SK-N-MC (cell line): ENCODE results near the gene RHOU.
A peak's percentile ranks its signal among the peaks of the same experiment; 100 is the strongest.

Source experiments
- DNase-seq: peaks from one replicate; pipeline ENCODE4 v3.0.0-alpha.2; 2011; ENCODE audit warnings: low read depth, low spot score
- H3K27ac ChIP-seq: fragments of 200-600 bp; sonication (generic); 2 replicates; pipeline ENCODE4 v1.5.1; 2016; ENCODE audit warnings: mixed run types
- H3K36me3 ChIP-seq: fragments of 200-600 bp; sonication (generic); 2 replicates; pipeline ENCODE4 v1.6.1; 2017; ENCODE audit warnings: antibody characterized with exemption, low read length, mixed read lengths; ENCODE audit not compliant: insufficient read depth
- H3K4me3 ChIP-seq: fragments of 200-600 bp; sonication (generic); 2 replicates; pipeline ENCODE4 v1.5.1; 2016
- H3K9ac ChIP-seq: fragments of 200-600 bp; sonication (generic); 2 replicates; pipeline ENCODE4 v1.8.0; 2017; ENCODE audit warnings: mixed run types, mixed read lengths; ENCODE audit not compliant: insufficient read length
- H3K9me3 ChIP-seq: fragments of 200-600 bp; sonication (generic); 2 replicates; pipeline ENCODE4 v1.6.1; 2017; ENCODE audit warnings: low read depth, mild to moderate bottlenecking, antibody characterized with exemption, low read length, moderate library complexity, mixed read lengths
- EZH2 ChIP-seq: fragments of 200-600 bp; sonication (generic); IDR thresholded peaks from one replicate; pipeline ENCODE4 v1.6.1; 2017; ENCODE audit warnings: antibody characterized with exemption
- FOXP2 ChIP-seq: optimal IDR thresholded peaks from 2 replicates; pipeline ENCODE3; 2011; ENCODE audit warnings: mild to moderate bottlenecking, moderate library complexity; ENCODE audit not compliant: insufficient read depth; ENCODE audit errors: extremely low read length, control extremely low read depth
- POLR2AphosphoS5 ChIP-seq: IDR thresholded peaks from 2 replicates; pipeline ENCODE4 v1.6.1; 2012; ENCODE audit warnings: mild to moderate bottlenecking, low read depth, low read length, borderline replicate concordance

RHOU gene

DNA sequence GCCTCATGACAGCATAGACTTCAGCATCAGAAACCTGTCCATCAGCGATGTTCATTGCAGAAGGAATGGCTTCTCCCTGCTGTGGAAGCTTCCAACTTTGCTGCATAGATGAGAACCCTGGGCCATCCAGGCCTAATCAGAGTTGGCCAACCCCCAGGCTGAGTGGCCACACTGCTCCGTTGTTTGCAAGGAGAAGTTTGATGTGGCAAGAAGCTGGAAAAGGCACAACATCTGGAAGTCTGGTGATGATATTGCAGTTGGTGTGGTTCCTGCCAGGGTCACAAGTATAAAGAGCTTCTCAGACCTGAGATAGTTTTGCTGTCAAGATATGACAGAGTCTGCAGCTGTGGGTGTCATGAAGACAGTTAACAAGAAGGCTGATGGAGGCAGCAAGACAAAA lies 41.2 kb downstream of the RHOU start:
- Histone ChIP-seq H3K36me3 (no peaks in the 10 kb centered on the region), H3K9ac (no peak overlapping the region), H3K9me3 (no peaks in the 10 kb centered on the region), H3K27ac (no peak overlapping the region), H3K4me3 (no peak overlapping the region)
- TF ChIP-seq EZH2 (no peak), POLR2AphosphoS5 (no peak), FOXP2 (no peak)
- DNase-seq = no peak

DNA sequence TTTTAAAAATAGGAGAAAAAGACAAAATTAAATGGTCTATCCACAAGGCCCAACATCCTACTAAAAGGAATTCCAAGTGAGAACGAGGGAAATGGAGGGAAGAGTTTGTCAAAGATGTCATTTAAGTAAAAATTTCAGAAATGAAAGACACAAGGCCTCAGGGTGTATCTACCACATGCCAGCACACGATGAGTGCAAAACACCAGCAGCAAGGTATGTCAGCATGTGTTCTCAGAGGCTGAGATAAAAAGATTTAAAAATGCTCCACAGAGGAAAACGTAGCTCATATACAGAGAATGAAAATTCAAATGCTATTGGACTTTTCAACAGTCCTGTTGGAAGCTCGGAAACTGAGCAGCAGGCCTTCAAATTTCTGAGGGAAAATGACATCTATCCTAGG lies 42.0 kb downstream of the RHOU start:
- H3K4me3 ChIP-seq = no peak overlapping the region
- H3K27ac ChIP-seq = no peak overlapping the region
- no peak for TF ChIP-seq FOXP2
- TF ChIP-seq EZH2 = no peak
- TF ChIP-seq POLR2AphosphoS5 = no peak
- no peak for DNase-seq
- H3K36me3 ChIP-seq = no peaks in the 10 kb centered on the region
- no peak overlapping the region for H3K9ac ChIP-seq
- no peaks in the 10 kb centered on the region for H3K9me3 ChIP-seq

DNA sequence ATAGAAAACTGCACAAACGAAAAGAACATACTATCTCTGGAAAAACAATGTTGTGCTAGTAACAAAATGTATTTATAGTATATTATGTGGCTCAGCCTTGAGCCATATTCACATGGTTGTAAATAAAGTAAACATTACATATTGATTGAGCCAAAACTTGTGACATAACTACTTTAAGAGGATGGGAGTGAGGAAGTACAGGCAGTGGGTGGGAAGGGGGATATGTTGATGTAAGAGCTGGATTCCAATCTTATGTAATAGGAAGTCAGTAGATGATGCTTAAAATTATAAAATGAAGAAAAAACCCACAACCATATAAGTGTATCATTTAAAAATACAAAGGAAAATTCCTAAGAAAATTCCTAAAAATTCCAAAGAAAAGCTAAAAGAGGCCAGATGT lies 42.7 kb downstream of the RHOU start:
- Histone ChIP-seq H3K9me3 (no peaks in the 10 kb centered on the region), H3K4me3 (no peak overlapping the region), H3K27ac (no peak overlapping the region), H3K9ac (no peak overlapping the region), H3K36me3 (no peaks in the 10 kb centered on the region)
- TF ChIP-seq POLR2AphosphoS5 = no peak
- TF ChIP-seq FOXP2 = no peak
- TF ChIP-seq EZH2 = no peak
- no peak for DNase-seq

DNA sequence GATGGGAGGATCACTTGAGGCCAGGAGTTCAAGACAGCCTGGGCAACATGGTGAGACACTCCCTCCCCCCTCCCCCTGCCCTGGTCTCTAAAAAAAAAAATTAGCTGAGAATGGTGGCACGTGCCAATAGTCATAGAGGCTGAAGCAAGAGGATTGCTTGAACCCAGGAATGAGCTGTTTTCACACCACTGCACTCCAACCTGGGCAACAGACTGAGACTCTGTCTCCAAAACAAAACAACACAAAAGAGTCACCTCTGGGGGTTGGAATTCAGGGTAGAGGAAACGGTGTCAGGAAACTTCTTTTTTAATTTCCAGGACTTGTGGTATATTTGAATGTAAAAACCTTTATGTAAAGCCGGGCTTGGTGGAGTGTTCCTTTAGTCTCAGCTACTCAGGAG lies 43.2 kb downstream of the RHOU start:
- H3K4me3 ChIP-seq = no peak overlapping the region
- no peaks in the 10 kb centered on the region for H3K9me3 ChIP-seq
- DNase-seq = no peak
- TF ChIP-seq EZH2 = no peak
- no peak for TF ChIP-seq FOXP2
- TF ChIP-seq POLR2AphosphoS5 = no peak
- H3K9ac ChIP-seq = no peak overlapping the region
- H3K36me3 ChIP-seq = no peaks in the 10 kb centered on the region
- H3K27ac ChIP-seq = no peak overlapping the region

DNA sequence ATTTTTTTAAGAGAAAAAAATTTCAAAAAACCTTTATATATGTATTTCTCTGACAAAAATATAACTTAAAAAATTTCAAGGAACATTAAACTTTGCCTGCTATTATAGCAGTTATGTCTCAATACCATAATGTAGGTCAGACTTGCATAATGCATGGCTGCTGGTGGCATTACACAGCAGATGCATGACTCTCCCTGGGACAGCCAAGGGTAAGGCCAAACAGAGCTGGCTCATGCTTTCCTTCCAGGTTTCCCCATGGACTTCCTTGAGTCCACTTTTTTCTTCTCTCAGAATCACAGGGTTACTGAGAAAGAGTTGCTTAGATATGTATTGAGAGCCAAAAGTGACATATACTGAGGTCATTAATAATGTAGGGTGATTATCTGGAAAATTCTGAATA lies 43.7 kb downstream of the RHOU start:
- no peaks in the 10 kb centered on the region for H3K36me3 ChIP-seq
- no peak for DNase-seq
- H3K9me3 ChIP-seq = no peaks in the 10 kb centered on the region
- TF ChIP-seq EZH2 (no peak), FOXP2 (no peak)
- H3K9ac ChIP-seq = no peak overlapping the region
- no peak overlapping the region for H3K27ac ChIP-seq
- H3K4me3 ChIP-seq = no peak overlapping the region

DNA sequence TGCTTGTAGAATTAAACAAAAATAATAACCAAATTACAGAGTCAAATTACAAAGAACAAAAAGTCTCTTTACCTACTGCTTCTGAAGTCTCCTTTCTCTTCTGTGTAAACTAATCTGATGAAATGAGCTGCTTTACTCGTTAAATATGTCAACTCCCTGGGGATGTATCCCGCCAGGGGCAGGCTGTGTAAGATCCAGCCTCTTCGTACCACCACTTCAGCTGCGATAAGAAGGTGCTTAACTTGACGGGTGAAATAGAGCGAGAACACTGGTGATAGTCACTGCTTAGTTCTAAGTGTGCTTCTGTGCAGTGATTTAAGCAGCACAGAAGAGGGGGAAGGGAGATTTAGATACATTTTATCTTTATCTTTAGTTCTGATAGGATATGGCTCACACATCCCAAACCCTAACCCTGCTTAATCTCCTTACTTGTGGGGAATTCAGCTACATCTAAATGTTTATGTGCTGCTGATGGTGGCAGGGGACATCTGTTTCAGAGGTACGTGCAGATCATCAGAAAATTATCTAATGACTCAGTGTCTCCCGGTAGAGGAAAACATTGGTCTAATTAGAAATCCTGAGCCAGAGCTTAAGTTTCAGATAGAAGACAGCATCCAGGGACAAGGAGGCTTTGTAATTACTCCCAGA lies 46.0 kb downstream of the RHOU start:
- H3K36me3 ChIP-seq = no peaks in the 10 kb centered on the region
- H3K27ac ChIP-seq = no peak overlapping the region
- TF ChIP-seq FOXP2 (no peak), EZH2 (no peak), POLR2AphosphoS5 (no peak)
- H3K4me3 ChIP-seq = 0 out of 2 replicates have a peak overlapping the region, but pooled peaks have one; percentile 21
- no peak for DNase-seq
- no peak overlapping the region for H3K9ac ChIP-seq
- H3K9me3 ChIP-seq = no peaks in the 10 kb centered on the region

DNA sequence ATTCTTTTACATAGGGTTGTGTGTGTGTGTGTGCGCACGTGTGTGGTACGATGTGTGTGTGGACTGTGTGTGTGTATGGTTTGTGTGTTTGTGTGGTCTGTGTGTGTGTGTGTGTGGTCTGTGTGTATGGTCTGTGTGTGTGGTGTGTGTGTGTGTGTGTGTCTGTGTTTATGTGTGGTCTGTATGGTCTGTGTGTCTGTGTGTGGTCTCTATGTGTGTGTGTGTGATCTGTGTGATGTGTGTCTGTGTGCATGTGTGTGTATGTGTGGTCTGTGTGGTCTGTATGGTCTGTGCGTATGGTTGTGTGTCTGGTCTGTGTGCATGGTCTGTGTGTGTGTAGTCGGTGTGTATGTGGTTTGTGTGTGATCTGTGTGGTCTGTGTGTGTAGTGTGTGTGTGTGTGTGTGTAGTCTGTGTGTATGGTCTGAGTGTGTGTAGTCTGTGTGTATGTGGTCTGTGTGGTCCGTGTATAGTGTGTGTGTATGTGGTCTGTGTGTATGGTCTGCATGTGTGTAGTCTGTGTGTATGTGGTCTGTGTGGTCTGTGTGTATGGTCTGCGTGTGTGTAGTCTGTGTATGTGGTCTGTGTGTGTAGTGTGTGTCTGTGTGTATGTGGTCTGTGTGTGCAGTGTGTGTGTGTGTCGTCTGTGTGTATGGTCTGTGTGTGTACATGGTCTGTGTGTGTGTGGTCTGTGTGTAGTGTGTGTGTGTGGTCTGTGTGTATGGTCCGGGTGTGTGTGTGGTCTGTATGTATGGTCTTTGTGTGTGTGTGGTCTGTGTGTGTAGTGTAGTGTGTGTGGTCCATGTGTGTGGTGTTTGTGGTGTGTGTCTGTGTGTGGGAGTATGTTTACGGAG lies 46.8 kb downstream of the RHOU start:
- Histone ChIP-seq H3K27ac (no peak overlapping the region), H3K9ac (no peak overlapping the region), H3K9me3 (no peaks in the 10 kb centered on the region), H3K36me3 (no peaks in the 10 kb centered on the region), H3K4me3 (no peak overlapping the region)
- TF ChIP-seq EZH2 = no peak
- no peak for TF ChIP-seq FOXP2
- TF ChIP-seq POLR2AphosphoS5 = no peak
- no peak for DNase-seq

DNA sequence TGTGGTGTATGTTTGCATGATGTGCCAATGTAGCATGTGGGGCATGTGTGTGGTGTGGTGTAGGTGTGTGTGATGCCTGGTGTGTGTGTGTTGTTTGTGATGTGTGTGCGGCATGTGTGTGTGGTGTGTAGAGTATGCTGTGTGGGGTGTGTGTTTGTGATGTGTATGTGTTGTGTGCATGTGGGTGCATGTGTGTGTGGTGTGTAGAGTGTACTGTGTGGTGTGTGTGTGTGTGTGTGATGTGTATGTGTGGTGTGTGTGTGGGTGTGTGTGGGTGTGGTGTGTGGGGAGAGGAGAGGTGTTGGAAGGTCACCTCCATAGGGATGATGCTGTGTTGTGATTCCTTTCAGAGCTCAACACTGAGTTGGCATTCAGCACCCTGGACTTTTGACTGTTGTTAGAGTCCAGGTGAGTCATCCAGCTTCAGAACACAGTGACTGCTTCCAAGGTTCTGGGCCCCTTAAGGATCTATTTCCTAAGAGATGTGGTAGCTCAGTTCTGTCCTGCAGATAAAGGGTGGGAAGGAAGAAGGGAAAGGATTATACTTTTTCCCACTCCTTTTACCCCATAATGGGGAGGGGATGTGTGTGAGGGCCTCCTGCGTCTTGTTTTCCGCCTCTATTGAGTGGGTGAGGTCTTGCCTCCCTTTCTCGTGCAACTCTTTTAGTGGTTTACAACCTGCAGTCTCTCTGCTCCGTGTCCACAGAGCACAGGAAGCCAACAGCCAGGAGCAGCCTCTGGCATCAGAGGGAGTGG lies 47.6 kb downstream of the RHOU start:
- Histone ChIP-seq H3K9me3 (no peaks in the 10 kb centered on the region), H3K9ac (no peak overlapping the region), H3K27ac (no peak overlapping the region), H3K4me3 (no peak overlapping the region), H3K36me3 (no peaks in the 10 kb centered on the region)
- TF ChIP-seq POLR2AphosphoS5 (no peak), EZH2 (no peak), FOXP2 (no peak)
- DNase-seq = no peak

DNA sequence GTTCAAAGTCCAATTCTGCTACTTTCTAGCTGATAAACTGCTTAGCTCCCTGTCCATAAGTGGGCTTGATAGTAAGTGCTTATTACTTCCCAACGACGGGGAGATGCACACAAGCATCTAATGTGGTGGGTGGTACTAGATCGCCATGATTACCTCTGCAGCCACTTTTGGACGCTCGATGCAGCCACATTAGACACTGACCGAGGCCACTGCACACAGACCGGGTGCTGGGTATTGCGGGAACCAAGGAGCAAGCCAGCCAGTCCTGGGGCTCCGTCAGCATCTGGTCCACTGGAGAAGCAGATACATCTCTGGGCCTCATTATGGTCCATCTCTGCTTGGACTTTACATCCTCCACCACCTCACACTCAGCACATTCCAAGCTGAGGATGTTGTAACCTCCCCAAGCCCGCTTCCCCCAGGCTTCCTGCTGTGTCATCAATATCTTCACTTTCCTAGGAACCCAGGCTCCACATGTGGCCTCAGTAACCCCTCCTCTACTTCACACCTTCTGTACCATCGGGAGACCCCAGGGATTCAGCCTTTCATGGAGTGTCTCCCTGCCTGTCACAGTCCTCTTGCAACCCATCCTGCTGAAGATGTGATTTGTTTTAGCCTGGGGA lies 48.2 kb downstream of the RHOU start:
- no peak for DNase-seq
- H3K27ac ChIP-seq = no peak overlapping the region
- H3K4me3 ChIP-seq = no peak overlapping the region
- TF ChIP-seq EZH2 (no peak), FOXP2 (no peak), POLR2AphosphoS5 (no peak)
- no peaks in the 10 kb centered on the region for H3K9me3 ChIP-seq
- no peaks in the 10 kb centered on the region for H3K36me3 ChIP-seq
- H3K9ac ChIP-seq = no peak overlapping the region
